ENCODE measurements around the gene ZC3H6.
"Not testable (repeated sequence)": the region's sequence is repeated elsewhere in the genome, so short reads cannot be mapped to it uniquely, and the experiment has no call there.

ZC3H6 gene

DNA sequence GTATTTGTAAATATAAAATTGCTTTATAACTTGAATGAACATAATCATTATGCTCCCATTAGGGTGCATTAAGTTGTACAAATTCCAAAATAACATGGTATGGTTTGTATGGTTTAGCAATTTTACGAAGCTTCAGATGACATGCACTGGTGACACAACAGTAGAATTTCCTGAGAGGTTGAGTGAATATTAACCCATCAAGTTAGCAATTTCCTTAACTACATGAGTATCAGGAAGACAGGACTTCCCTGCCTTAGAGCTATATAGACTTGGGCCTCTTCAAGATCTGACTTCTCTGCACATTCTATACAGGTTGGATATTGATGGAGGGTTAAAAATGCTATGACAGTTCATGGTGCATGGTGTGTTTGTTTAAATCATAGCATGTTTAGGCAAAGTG lies 60.2 kb downstream of the ZC3H6 start:
- DNase-seq (ENCODE audit: extremely low read depth, low read depth): no peak
- TF ChIP-seq, protein P1, sequence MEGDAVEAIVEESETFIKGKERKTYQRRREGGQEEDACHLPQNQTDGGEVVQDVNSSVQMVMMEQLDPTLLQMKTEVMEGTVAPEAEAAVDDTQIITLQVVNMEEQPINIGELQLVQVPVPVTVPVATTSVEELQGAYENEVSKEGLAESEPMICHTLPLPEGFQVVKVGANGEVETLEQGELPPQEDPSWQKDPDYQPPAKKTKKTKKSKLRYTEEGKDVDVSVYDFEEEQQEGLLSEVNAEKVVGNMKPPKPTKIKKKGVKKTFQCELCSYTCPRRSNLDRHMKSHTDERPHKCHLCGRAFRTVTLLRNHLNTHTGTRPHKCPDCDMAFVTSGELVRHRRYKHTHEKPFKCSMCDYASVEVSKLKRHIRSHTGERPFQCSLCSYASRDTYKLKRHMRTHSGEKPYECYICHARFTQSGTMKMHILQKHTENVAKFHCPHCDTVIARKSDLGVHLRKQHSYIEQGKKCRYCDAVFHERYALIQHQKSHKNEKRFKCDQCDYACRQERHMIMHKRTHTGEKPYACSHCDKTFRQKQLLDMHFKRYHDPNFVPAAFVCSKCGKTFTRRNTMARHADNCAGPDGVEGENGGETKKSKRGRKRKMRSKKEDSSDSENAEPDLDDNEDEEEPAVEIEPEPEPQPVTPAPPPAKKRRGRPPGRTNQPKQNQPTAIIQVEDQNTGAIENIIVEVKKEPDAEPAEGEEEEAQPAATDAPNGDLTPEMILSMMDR (IDR thresholded peaks at IDR 0.05; ENCODE audit: low read depth, low read length): no peak

- TF ChIP-seq, protein P1 (IDR thresholded peaks at IDR 0.05; ENCODE audit: low read depth, low read length): no peak
Measured at GRCh38 chr2:112339986-112340385, 64.6 kb downstream of the ZC3H6 start.

GRCh38 chr2:112340475-112341267 lies 65.3 kb downstream of the ZC3H6 start:
- TF ChIP-seq, protein P1 (IDR thresholded peaks at IDR 0.05; ENCODE audit: low read depth, low read length): no peak
- DNase-seq (ENCODE audit: extremely low read depth, low read depth): no peak

More at GRCh38 chr2:112339986-112340385, 64.6 kb downstream of the ZC3H6 start:
- no peak for DNase-seq (ENCODE audit: extremely low read depth, low read depth)

DNA sequence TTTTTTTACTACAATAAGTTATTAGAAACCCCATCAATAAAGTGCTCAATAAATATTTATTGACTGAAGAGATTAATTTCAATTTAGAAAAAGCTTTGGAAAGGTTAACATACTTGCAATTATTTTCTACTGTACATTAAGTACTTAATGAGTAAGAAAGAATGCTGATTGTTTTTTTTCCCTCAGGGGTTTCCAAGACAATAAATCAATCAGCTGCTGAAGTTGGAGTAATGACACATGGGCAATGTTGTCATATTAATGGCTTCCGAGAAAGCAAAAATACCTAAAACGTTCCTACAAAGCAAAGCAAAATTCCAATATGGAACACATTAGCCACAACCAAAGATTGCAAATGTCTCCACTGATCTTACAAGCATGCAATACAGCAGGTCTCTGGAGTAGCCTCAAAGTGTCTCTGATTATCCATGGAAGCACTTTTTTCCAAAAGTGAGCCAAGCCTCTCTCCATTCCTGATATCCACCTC lies 66.7 kb downstream of the ZC3H6 start:
- TF ChIP-seq, protein P1 (IDR thresholded peaks at IDR 0.05; ENCODE audit: low read depth, low read length): no peak
- DNase-seq (ENCODE audit: extremely low read depth, low read depth): no peak

- TF ChIP-seq, protein P1 (IDR thresholded peaks at IDR 0.05; ENCODE audit: low read depth, low read length): no peak
- DNase-seq (ENCODE audit: extremely low read depth, low read depth): no peak
Measured at GRCh38 chr2:112343827-112344585, 68.6 kb downstream of the ZC3H6 start.

DNA sequence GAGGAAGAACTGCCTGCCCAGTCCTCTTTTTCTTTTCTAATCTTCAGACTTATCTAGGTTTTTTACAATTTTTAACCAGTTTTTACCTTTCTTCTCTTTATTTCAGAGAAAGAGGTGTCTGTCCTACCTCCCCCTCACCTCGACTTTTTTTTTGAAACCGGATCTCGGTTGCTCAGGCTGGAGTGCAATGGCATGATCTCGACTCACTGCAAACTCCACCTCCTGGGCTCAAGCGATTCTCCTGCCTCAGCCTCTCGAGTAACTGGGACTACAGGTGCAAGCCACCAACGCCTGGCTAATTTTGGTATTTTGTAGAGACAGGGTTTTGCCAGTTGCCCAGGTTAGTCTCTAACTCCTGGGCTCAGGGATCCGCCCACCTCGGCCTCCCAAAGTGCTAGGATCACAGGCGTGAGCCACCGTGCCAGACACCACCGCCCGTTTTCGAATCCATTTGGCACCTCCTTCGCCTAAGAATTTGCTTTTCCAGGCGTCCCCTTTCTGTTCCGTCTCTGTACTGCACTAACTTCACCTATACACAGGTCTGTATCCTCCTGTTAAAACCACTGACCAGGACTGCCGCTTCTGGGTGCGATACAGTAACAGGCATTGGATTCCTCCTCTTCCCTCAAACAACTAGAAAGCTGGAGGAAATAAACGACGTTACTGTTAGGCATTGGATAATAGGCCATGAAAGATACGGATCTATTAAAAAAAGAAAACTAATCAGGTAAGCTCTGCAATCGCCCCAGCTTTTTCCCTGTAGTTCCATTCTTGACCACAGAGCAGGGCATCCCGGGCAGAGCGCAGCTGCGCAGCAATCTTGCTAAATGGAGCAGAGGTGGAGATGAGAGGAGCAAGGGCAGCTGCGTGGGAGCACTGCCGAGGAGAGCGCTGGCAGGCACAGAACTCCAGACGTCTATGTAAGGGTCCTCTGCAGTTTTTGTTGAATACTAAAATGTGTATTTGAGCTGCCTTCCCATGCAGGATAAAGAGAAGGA lies 69.9 kb downstream of the ZC3H6 start:
- TF ChIP-seq, protein P1 (IDR thresholded peaks at IDR 0.05; ENCODE audit: low read depth, low read length): no peak
- no peak for DNase-seq (ENCODE audit: extremely low read depth, low read depth)

DNA sequence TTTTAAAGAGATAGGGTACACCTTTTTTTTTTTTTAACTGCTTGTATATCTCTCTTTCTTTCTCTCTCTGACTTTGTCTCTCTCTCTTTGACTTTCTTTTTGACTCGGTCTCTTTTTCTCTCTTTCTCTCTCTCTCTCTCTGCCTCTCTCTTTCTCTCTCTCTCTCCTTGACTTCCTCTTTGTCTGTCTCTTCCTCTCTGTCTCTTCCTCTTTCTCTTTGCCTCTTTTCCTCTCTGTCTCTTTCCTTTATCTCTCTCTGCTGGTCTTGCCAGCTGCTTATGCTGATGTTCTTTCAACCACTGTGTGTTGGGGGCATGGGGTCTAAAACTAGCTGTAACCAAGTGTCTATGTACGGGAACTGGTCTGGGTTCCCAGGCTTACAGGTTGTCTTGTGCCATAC lies 76.9 kb downstream of the ZC3H6 start:
- not testable (repeated sequence) for DNase-seq (ENCODE audit: extremely low read depth, low read depth)

GRCh38 chr2:112352809-112353603 lies 77.6 kb downstream of the ZC3H6 start:
- DNase-seq (ENCODE audit: extremely low read depth, low read depth): not testable (repeated sequence)

DNA sequence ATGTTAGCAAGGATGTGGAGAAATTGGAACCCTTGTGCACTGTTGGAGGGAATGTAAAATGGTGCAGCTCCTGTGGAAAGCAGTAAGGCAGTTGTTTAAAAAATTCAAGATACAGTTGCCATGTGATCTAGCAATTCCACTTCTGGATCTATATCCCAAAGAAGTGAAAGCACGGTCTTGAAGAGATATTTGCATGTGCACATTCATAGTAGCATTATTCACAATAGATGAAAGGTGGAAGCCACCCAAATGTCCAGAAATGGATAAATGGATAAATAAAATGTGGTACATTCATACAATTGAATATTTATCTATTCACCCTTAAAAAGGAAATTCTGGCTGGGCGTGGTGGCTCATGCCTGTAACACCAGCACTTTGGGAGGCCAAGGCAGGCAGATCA lies 78.9 kb downstream of the ZC3H6 start:
- not testable (repeated sequence) for DNase-seq (ENCODE audit: extremely low read depth, low read depth)

DNA sequence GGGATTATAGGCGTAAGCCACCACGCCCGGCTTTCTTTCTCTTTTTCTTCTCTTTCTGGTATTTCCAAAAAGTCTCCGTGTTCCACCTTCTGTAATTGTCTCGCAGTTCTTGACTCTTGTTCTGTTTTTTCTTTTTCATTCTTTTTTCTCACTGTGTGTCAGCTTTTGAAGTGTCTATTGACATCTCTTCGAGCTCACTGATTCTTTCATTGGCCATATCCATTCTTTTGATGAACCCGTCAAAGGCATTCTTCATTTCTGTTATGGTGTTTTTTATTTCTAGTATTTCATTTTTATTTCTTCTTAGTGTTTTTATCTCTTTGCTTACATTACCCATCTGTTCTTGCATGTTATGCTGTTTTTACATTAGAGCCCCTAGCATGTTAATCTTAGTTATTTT lies 84.7 kb downstream of the ZC3H6 start:
- DNase-seq (ENCODE audit: extremely low read depth, low read depth): not testable (repeated sequence)

Measured in AG09319 (cell line).